Activated T-cell treated with anti-CD3 and anti-CD28 coated beads, Interleukin-2, amount 50 U/mL, for 4 hours (primary cell): ENCODE results near the gene TEX19. TPM values are rescaled to one million over a fixed set of nuclear protein-coding genes. Genes with fewer than 3 reads are reported as not detected.
"Not testable (repeated sequence)": the region's sequence is repeated elsewhere in the genome, so short reads cannot be mapped to it uniquely, and the experiment has no call there.

Experiments
- ATAC-seq, 2 donors: fragments of 200-7000 bp; cut with Tn5 transposase; one replicate each; pipeline ENCODE4 v1.10.0; 2021
- DNase-seq: peaks from one replicate; pipeline ENCODE4 v3.0.0-alpha.2; 2020
- H3K27me3 Mint-ChIP-seq: one replicate; pipeline ENCODE4 v1.8.0; 2021; ENCODE audit warnings: low read depth, mixed read lengths
- H3K36me3 Mint-ChIP-seq: one replicate; pipeline ENCODE4 v1.8.0; 2022; ENCODE audit warnings: mixed read lengths; ENCODE audit not compliant: insufficient read depth
- H3K4me1 Mint-ChIP-seq: one replicate; pipeline ENCODE4 v1.8.0; 2021; ENCODE audit warnings: low read depth, mixed read lengths
- H3K4me3 Mint-ChIP-seq: one replicate; pipeline ENCODE4 v1.8.0; 2021; ENCODE audit warnings: mild to moderate bottlenecking, moderate library complexity, mixed read lengths
- H3K9me3 Mint-ChIP-seq: one replicate; pipeline ENCODE4 v1.8.0; 2021; ENCODE audit warnings: mixed read lengths
- total RNA-seq, 3 donors: library from RNA; stranded (reverse); gene quantifications; one replicate each; pipeline ENCODE4 v1.2.1, GENCODE V29; 2021

The TEX19 gene
- total RNA-seq, 3 donors from 2014 or later: 0.16 to 0.38 (median 0.25) TPM

GRCh38 chr17:82403662-82404660 is 44.9 kb downstream of the TEX19 start:
- Mint-ChIP-seq H3K4me1 (peaks cover 14% of the 10 kb centered on the region), H3K4me3 (no peak overlapping the region), H3K9me3 (no peaks in the 10 kb centered on the region), H3K27me3 (no peaks in the 10 kb centered on the region), H3K36me3 (peaks cover 9% of the 10 kb centered on the region)
- DNase-seq (no peak), ATAC-seq (no peak)

DNA sequence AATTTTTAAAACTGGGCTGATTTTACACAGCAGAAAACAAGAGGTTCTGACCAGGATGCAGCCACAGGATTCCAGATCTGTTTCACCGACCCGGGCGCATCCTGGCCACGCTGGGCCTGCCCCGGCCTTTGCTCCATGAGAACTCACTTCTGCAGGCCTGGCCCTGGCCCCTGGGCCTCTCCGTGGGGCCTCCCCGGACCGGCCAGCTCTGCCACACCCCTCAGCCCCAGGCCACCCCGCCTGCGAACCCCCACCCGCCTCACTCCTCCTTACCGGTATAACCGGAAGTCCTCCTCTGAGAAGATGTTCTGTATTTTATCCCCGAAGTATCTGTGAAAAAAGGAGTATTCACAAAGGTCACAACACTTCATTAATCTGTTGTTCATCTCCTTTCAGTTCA is 46.0 kb downstream of the TEX19 start:
- Mint-ChIP-seq H3K36me3 (peaks cover 13% of the 10 kb centered on the region), H3K4me1 (peaks cover 14% of the 10 kb centered on the region), H3K4me3 (no peak overlapping the region), H3K27me3 (no peaks in the 10 kb centered on the region), H3K9me3 (no peaks in the 10 kb centered on the region)
- ATAC-seq (no peak), DNase-seq (no peak)

DNA sequence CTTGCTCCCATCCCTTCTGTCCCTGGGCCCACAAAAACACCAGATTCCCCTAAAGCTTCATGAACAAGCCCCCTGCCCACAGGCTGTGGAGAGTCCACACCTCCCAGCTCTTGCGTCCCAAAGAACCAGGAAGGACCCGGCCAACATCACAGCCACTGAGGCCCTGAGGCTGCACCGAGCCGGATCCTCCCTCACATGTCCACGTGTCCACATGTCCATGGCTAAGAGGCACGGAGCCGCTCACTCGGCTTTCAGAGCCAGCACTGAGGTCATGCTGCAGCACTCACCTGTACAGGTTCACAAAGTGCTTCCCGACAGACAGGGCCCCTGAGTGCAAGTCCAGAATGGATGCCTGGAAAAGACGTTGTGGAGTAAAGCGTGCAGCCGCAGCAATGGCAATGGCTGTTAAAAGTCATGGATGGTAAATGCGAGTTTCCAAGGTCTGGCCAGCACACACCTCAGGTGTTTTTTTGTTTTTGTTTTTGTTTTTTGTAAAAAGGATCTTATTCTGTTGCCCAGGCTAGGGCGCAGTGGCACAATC is 47.2 kb downstream of the TEX19 start:
- Mint-ChIP-seq H3K4me1 (peaks cover 7% of the 10 kb centered on the region), H3K36me3 (peaks cover 10% of the 10 kb centered on the region), H3K4me3 (no peak overlapping the region), H3K27me3 (no peaks in the 10 kb centered on the region), H3K9me3 (no peaks in the 10 kb centered on the region)
- DNase-seq (no peak), ATAC-seq (no peak)

- no peaks in the 10 kb centered on the region for H3K27me3 Mint-ChIP-seq
- no peak overlapping the region for H3K4me3 Mint-ChIP-seq
- no peaks in the 10 kb centered on the region for H3K9me3 Mint-ChIP-seq
- H3K36me3 Mint-ChIP-seq: peaks cover 10% of the 10 kb centered on the region
- DNase-seq (no peak), ATAC-seq (no peak)
- H3K4me1 Mint-ChIP-seq: no peaks in the 10 kb centered on the region
These were observed 48.2 kb downstream of the TEX19 start for GRCh38 chr17:82407255-82407654.

DNA sequence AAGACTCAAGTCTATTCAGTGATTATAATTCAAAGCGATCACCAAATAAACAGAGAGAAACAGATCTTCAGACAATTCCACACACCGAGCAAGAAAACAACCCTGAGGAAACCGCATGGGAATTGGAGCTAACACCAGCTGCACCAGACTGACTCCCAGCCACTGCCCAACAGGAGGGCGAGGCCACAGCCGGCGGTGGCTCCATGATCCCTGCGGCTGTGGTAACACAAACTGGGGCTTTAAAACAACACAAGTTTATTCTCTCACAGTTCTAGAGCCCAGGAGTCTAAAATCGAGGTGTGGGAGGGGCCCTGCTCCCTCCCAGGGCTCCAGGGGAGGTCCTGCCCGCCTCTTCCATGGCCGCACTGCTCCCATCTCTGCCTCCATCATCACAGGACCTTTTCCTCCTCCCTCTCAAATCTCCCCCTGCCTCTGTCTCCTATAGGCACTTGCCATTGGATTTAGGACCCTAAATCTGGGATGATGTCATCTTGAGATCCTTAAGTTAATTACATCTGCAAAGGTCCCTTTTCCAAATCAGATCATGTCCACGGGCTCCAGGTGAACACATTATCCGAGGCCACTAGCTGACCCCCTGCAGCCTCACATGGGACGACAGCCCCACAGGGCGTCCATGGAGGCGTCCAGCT is 49.4 kb downstream of the TEX19 start:
- no peak for ATAC-seq
- H3K9me3 Mint-ChIP-seq: no peaks in the 10 kb centered on the region
- DNase-seq: no peak
- H3K36me3 Mint-ChIP-seq: peaks cover 10% of the 10 kb centered on the region
- no peak overlapping the region for H3K4me3 Mint-ChIP-seq
- no peaks in the 10 kb centered on the region for H3K27me3 Mint-ChIP-seq
- H3K4me1 Mint-ChIP-seq: peaks cover 2% of the 10 kb centered on the region

- ATAC-seq: no peak
These were observed 49.9 kb downstream of the TEX19 start for GRCh38 chr17:82408938-82409318.

GRCh38 chr17:82410014-82410716 is 51.1 kb downstream of the TEX19 start:
- peaks cover 11% of the 10 kb centered on the region for H3K4me1 Mint-ChIP-seq
- H3K4me3 Mint-ChIP-seq: no peak overlapping the region
- H3K27me3 Mint-ChIP-seq: no peaks in the 10 kb centered on the region
- no peaks in the 10 kb centered on the region for H3K9me3 Mint-ChIP-seq
- ATAC-seq: no peak
- peaks cover 12% of the 10 kb centered on the region for H3K36me3 Mint-ChIP-seq
- DNase-seq: no peak

More at GRCh38 chr17:82408938-82409318, 49.9 kb downstream of the TEX19 start:
- no peaks in the 10 kb centered on the region for H3K9me3 Mint-ChIP-seq
- peaks cover 10% of the 10 kb centered on the region for H3K36me3 Mint-ChIP-seq
- no peak overlapping the region for H3K4me3 Mint-ChIP-seq
- H3K4me1 Mint-ChIP-seq: peaks cover 2% of the 10 kb centered on the region
- H3K27me3 Mint-ChIP-seq: no peaks in the 10 kb centered on the region
- DNase-seq: no peak

- peaks cover 14% of the 10 kb centered on the region for H3K4me1 Mint-ChIP-seq
- no peak for ATAC-seq
- no peak for DNase-seq
- no peaks in the 10 kb centered on the region for H3K9me3 Mint-ChIP-seq
- no peak overlapping the region for H3K4me3 Mint-ChIP-seq
- no peaks in the 10 kb centered on the region for H3K27me3 Mint-ChIP-seq
- peaks cover 12% of the 10 kb centered on the region for H3K36me3 Mint-ChIP-seq
These were observed 52.5 kb downstream of the TEX19 start for GRCh38 chr17:82411396-82412053.

DNA sequence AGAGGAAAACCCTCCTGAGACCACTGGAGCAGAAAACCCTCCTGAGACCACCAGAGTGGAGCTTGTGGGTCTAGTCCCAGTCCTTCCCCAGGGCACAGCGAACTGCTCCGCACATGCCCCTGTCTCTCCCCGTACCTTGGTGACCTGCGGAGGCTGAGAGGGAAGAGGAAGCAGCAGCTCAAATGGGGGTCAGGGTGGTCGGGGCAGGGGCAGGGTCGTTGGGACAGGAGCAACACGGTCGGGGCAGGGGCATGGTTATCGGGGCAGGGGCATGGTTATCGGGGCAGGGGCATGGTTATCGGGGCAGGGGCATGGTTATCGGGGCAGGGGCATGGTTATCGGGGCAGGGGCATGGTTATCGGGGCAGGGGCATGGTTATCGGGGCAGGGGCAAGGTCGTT is 53.0 kb downstream of the TEX19 start:
- DNase-seq, H3K4me3 Mint-ChIP-seq, H3K27me3 Mint-ChIP-seq, H3K9me3 Mint-ChIP-seq, ATAC-seq: not testable (repeated sequence)
- Mint-ChIP-seq H3K4me1 (peaks cover 14% of the 10 kb centered on the region), H3K36me3 (peaks cover 12% of the 10 kb centered on the region)

- Mint-ChIP-seq H3K4me3 (peak overlapping the region; percentile 21), H3K4me1 (peaks cover 16% of the 10 kb centered on the region), H3K9me3 (no peaks in the 10 kb centered on the region), H3K27me3 (no peaks in the 10 kb centered on the region), H3K36me3 (peaks cover 10% of the 10 kb centered on the region)
- no peak for DNase-seq
- no peak for ATAC-seq
These were observed 53.8 kb downstream of the TEX19 start for GRCh38 chr17:82412535-82413520.
